Measurements from ENCODE around the gene MRTFA. TPM values are rescaled to one million over a fixed set of nuclear protein-coding genes. Genes with fewer than 3 reads are reported as not detected.

The MRTFA gene
- total and polyA plus RNA-seq, 2 of the 13 experiments (the other 11 are each of a cell fraction or from before 2014, with no cell fraction given) = 2.4 to 8.2 TPM

DNA sequence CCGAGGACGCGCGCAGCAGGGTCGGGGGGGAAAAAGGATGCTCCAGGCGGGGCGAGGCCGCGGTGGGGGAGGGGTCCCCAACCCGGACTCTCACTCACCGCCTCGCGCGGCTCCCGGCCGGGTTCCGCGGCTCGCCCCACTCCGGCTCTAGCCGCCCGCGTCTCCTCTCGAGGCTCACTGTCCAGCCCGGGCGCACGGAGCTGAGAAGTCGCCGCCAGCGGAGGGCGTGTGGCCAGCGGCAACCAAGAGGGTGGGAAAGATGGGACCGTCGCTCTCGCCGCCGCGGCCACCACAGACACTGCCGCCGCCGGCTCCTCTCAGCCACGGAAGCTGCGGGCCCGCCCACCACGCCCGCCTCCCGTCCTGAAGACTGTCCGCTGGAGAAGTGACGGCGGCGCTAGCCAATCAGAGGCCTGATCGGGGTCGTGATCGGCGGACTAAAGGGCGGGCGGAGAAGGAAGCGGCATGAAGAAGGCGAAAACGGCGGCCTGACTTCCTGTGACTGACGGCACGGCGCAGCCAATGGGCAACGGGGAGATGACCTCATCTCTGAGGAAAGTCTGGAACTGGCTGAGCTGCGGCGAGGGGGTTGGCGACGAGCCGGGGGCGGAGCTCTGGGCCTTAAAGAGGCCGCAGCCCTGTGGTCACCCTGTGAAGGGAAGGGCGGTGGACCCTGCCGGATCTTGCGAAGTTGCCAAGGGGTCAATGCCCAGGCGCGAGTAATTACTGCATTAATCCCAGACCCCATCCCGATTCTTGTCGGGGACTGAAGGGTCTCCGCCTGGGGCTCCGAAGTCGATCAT lies at the start of gene MRTFA (continued):
- TF ChIP-seq, protein P1, sequence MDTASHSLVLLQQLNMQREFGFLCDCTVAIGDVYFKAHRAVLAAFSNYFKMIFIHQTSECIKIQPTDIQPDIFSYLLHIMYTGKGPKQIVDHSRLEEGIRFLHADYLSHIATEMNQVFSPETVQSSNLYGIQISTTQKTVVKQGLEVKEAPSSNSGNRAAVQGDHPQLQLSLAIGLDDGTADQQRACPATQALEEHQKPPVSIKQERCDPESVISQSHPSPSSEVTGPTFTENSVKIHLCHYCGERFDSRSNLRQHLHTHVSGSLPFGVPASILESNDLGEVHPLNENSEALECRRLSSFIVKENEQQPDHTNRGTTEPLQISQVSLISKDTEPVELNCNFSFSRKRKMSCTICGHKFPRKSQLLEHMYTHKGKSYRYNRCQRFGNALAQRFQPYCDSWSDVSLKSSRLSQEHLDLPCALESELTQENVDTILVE (CRISPR knock-in tag; IDR thresholded peaks at IDR 0.05) = 0 out of 2 replicates have a peak, but pooled peaks have one; percentile 54
- TF ChIP-seq, protein P2, sequence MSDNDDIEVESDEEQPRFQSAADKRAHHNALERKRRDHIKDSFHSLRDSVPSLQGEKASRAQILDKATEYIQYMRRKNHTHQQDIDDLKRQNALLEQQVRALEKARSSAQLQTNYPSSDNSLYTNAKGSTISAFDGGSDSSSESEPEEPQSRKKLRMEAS (IDR thresholded peaks at IDR 0.05) = peak; percentile 77
- TF ChIP-seq RBFOX2 (IDR thresholded peaks at IDR 0.05; ENCODE audit: low read depth, low read length) (peak; percentile 95), ZNF563 (CRISPR knock-in tag; IDR thresholded peaks at IDR 0.05) (no peak; the same call in 1 of the 2 replicates), ZNF264 (CRISPR knock-in tag; IDR thresholded peaks at IDR 0.05) (peak; percentile 29; the same call in 1 of the 2 replicates), ZNF234 (CRISPR knock-in tag; conservative IDR thresholded peaks at IDR 0.05) (0 out of 2 replicates have a peak, but pooled peaks have one; percentile 24), KLF16 (CRISPR knock-in tag; IDR thresholded peaks at IDR 0.05) (peak in 1 of 2 experiments; percentile 65; a peak in 1 of 4 replicates), ZNF781 (CRISPR knock-in tag; IDR thresholded peaks at IDR 0.05; ENCODE audit: borderline replicate concordance, not compliant biosample characterization) (peak; percentile 43), KAT8 (CRISPR knock-in tag; IDR thresholded peaks at IDR 0.05) (peak; percentile 66)
- TF ChIP-seq, protein P3, sequence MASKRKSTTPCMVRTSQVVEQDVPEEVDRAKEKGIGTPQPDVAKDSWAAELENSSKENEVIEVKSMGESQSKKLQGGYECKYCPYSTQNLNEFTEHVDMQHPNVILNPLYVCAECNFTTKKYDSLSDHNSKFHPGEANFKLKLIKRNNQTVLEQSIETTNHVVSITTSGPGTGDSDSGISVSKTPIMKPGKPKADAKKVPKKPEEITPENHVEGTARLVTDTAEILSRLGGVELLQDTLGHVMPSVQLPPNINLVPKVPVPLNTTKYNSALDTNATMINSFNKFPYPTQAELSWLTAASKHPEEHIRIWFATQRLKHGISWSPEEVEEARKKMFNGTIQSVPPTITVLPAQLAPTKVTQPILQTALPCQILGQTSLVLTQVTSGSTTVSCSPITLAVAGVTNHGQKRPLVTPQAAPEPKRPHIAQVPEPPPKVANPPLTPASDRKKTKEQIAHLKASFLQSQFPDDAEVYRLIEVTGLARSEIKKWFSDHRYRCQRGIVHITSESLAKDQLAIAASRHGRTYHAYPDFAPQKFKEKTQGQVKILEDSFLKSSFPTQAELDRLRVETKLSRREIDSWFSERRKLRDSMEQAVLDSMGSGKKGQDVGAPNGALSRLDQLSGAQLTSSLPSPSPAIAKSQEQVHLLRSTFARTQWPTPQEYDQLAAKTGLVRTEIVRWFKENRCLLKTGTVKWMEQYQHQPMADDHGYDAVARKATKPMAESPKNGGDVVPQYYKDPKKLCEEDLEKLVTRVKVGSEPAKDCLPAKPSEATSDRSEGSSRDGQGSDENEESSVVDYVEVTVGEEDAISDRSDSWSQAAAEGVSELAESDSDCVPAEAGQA (IDR thresholded peaks at IDR 0.05; ENCODE audit: low read depth) = no peak
- TF ChIP-seq, protein P3 (CRISPR knock-in tag; IDR thresholded peaks at IDR 0.05; ENCODE audit: borderline replicate concordance) = 0 out of 2 replicates have a peak, but pooled peaks have one; percentile 73
- TF ChIP-seq, protein P4, sequence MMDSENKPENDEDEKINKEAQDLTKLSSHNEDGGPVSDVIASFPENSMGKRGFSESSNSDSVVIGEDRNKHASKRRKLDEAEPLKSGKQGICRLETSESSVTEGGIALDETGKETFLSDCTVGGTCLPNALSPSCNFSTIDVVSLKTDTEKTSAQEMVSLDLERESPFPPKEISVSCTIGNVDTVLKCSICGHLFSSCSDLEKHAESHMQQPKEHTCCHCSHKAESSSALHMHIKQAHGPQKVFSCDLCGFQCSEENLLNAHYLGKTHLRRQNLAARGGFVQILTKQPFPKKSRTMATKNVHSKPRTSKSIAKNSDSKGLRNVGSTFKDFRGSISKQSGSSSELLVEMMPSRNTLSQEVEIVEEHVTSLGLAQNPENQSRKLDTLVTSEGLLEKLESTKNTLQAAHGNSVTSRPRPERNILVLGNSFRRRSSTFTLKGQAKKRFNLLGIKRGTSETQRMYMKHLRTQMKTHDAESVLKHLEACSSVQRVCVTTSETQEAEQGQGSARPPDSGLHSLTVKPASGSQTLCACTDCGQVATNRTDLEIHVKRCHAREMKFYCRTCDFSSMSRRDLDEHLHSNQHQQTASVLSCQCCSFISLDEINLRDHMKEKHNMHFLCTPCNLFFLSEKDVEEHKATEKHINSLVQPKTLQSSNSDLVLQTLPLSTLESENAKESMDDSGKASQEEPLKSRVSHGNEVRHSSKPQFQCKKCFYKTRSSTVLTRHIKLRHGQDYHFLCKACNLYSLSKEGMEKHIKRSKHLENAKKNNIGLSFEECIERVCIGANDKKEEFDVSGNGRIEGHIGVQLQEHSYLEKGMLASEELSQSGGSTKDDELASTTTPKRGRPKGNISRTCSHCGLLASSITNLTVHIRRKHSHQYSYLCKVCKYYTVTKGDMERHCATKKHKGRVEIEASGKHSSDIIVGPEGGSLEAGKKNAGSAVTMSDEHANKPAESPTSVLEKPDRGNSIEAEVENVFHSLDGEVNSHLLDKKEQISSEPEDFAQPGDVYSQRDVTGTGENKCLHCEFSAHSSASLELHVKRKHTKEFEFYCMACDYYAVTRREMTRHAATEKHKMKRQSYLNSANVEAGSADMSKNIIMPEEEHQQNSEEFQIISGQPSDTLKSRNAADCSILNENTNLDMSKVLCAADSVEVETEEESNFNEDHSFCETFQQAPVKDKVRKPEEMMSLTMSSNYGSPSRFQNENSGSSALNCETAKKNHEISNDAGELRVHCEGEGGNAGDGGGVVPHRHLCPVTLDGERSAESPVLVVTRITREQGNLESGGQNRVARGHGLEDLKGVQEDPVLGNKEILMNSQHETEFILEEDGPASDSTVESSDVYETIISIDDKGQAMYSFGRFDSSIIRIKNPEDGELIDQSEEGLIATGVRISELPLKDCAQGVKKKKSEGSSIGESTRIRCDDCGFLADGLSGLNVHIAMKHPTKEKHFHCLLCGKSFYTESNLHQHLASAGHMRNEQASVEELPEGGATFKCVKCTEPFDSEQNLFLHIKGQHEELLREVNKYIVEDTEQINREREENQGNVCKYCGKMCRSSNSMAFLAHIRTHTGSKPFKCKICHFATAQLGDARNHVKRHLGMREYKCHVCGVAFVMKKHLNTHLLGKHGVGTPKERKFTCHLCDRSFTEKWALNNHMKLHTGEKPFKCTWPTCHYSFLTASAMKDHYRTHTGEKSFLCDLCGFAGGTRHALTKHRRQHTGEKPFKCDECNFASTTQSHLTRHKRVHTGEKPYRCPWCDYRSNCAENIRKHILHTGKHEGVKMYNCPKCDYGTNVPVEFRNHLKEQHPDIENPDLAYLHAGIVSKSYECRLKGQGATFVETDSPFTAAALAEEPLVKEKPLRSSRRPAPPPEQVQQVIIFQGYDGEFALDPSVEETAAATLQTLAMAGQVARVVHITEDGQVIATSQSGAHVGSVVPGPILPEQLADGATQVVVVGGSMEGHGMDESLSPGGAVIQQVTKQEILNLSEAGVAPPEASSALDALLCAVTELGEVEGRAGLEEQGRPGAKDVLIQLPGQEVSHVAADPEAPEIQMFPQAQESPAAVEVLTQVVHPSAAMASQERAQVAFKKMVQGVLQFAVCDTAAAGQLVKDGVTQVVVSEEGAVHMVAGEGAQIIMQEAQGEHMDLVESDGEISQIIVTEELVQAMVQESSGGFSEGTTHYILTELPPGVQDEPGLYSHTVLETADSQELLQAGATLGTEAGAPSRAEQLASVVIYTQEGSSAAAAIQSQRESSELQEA (CRISPR knock-in tag; IDR thresholded peaks at IDR 0.05; ENCODE audit: not compliant biosample characterization) = no peak

Data from HepG2 (cell line).